Measurements from ENCODE around the gene USP1.

The USP1 gene

DNA sequence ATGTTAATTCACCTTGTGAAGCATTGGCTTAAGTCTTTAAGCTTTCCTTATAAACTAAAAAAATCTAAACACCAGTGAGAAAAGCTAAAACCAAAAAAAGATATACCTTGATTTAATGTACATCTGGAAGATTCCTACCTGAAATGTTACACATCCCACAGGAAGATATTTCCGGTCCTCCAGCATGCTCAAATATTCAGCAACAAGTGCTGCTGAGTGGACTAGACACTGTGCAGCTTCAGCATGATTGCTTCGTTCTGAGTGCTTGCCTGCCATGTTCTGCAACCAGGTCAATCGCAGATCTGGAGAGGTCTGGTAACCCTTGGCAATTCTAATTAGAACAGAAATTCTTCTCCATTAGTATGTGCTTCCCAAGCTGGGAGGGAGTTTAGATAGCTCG, 57.3 kb downstream of the USP1 start:
- no peak overlapping the region for H3K4me3 ChIP-seq (ENCODE audit: low read depth, low read length)
- DNase-seq (ENCODE audit: low read depth) = no peak
- TF ChIP-seq, protein P1, sequence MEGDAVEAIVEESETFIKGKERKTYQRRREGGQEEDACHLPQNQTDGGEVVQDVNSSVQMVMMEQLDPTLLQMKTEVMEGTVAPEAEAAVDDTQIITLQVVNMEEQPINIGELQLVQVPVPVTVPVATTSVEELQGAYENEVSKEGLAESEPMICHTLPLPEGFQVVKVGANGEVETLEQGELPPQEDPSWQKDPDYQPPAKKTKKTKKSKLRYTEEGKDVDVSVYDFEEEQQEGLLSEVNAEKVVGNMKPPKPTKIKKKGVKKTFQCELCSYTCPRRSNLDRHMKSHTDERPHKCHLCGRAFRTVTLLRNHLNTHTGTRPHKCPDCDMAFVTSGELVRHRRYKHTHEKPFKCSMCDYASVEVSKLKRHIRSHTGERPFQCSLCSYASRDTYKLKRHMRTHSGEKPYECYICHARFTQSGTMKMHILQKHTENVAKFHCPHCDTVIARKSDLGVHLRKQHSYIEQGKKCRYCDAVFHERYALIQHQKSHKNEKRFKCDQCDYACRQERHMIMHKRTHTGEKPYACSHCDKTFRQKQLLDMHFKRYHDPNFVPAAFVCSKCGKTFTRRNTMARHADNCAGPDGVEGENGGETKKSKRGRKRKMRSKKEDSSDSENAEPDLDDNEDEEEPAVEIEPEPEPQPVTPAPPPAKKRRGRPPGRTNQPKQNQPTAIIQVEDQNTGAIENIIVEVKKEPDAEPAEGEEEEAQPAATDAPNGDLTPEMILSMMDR (IDR thresholded peaks at IDR 0.05; ENCODE audit: insufficient read depth, low read depth, low read length, missing control alignments) = no peak

DNA sequence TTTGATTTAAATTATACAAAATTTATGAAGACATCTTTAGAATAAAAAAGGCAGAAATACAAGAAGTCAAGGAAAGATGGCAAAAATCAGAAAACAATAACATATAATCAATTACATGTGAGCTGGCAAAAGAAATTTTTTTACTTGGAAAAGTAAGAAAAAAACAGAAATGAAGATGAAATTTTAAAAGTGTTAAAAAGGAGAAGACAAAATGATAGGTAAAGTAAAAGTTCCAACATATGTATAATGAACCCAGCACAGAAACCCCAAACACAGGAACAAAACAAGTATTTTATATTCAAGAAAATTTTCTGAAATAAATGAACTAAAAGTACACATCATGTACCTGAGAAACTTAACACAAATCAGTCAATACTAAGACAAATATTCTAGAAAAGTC, 63.4 kb downstream of the USP1 start:
- no peak overlapping the region for H3K4me3 ChIP-seq (ENCODE audit: low read depth, low read length)
- TF ChIP-seq, protein P1 (IDR thresholded peaks at IDR 0.05; ENCODE audit: insufficient read depth, low read depth, low read length, missing control alignments) = no peak
- no peak for DNase-seq (ENCODE audit: low read depth)

Data from GM12865 (cell line).